ENCODE data around the gene COMT. TPM values are rescaled to one million over a fixed set of nuclear protein-coding genes. Genes with fewer than 3 reads are reported as not detected.

COMT gene
- total and polyA plus RNA-seq, 9 of the 15 experiments (the other 6 are each of a cell fraction or from before 2014, with no cell fraction given): 12.5 to 351 (median 155) TPM

DNA sequence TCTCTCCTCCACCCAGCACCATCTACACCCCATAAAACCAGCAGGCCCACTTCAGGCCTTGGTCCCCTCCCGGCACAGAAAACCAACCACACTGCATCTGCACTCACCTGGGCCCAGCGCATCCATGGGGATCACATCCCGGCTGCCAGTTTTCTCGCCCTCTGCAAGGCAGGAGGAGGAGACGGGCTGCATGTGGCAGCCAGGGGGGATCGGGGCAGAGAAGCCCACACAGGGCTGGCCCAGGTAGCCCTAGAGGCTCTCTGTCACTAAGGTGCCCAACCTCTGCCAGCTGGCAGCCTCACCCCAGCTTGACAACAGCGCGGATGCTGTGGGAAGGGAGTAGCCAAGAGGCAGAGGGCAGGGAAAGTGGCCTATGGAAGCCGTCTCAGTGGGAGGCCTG, 30.7 kb downstream of the COMT start:
- no peaks in the 10 kb centered on the region for H3K79me2 ChIP-seq (ENCODE audit: control insufficient read depth, insufficient read depth, low read length)
- ChIA-PET POLR2A (interaction anchor here (0.8 to 13.7 kb wide), 15 partner anchors 12 to 256 kb away, joined by 3 to 115 read pairs (median 4); partner anchors contain the start of genes DGCR8, RANBP1, TANGO2 and TRMT2A), CTCF (ENCODE audit: low intra/inter-chr PET ratio) (interaction anchor here (1.1 to 4.2 kb wide), 4 partner anchors 40 to 158 kb away, joined by 3 to 109 read pairs (median 55); partner anchors contain the start of gene ZDHHC8)
- FAIRE-seq: no peak
- H3K9me1 ChIP-seq (ENCODE audit: control insufficient read depth, insufficient read depth, low read length): peaks cover 21% of the 10 kb centered on the region
- no peak overlapping the region for H3K4me2 ChIP-seq (ENCODE audit: insufficient read depth, low read length)
- no peak overlapping the region for H3K27ac ChIP-seq (ENCODE audit: extremely low read depth, low read depth, low read length)
- intact Hi-C loops (cut with micrococcal nuclease): loop anchor here (10.0 kb wide), 2 partner anchors 263 to 323 kb away; no protein-coding TSS in a partner anchor
- no peaks in the 10 kb centered on the region for H3K9me3 ChIP-seq (replicated peaks; ENCODE audit: control insufficient read depth, insufficient read depth, low read depth, low read length)
- H3K4me3 ChIP-seq: no peak overlapping the region
- no peak overlapping the region for H2AFZ ChIP-seq (ENCODE audit: low read depth, low read length)
- peaks cover 56% of the 10 kb centered on the region; the same call in 2 of the 3 replicates for H3K36me3 ChIP-seq (ENCODE audit: control insufficient read depth, insufficient read depth, low read length)
- in situ Hi-C loops (cut with MboI): loop anchor here (5.0 kb wide), 3 partner anchors 40 to 155 kb away; no protein-coding TSS in a partner anchor
- peaks cover 46% of the 10 kb centered on the region for H4K20me1 ChIP-seq (replicated peaks; ENCODE audit: control insufficient read depth, insufficient read depth, low read length)
- no peak for ATAC-seq
- 94% methylated on average over 9 of the region's 9 CpGs for WGBS (ENCODE audit: insufficient coverage, low coverage, missing lambda C conversion rate)
- DNase-seq (ENCODE audit: extremely low read depth in 1 of 4, low spot score in 3 of 4): no peak
- H3K9ac ChIP-seq (ENCODE audit: insufficient read depth in 1 of 2, low read depth in 2 of 2, low read length in 2 of 2): peak overlapping the region in 1 of 2 experiments; percentile 59; a peak in 2 of 4 replicates
- no TSS peak for BruUV-seq (replicated peaks)
- peaks cover 18 to 86% of the 10 kb centered on the region in 2 experiments for H3K4me1 ChIP-seq (replicated peaks in 1 of 2; ENCODE audit: control insufficient read depth in 2 of 2, insufficient read depth in 2 of 2, low read length in 2 of 2)
- no peaks in the 10 kb centered on the region for H3K27me3 ChIP-seq (ENCODE audit: control insufficient read depth in 2 of 2, insufficient read depth in 2 of 2, low read length in 2 of 2)
- TF ChIP-seq, protein P1, sequence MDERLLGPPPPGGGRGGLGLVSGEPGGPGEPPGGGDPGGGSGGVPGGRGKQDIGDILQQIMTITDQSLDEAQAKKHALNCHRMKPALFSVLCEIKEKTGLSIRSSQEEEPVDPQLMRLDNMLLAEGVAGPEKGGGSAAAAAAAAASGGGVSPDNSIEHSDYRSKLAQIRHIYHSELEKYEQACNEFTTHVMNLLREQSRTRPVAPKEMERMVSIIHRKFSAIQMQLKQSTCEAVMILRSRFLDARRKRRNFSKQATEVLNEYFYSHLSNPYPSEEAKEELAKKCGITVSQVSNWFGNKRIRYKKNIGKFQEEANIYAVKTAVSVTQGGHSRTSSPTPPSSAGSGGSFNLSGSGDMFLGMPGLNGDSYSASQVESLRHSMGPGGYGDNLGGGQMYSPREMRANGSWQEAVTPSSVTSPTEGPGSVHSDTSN (CRISPR knock-in tag; IDR thresholded peaks at IDR 0.05; ENCODE audit: low read depth): 0 out of 2 replicates have a peak, but pooled peaks have one; percentile 30
- TF ChIP-seq, protein P1 (tag; conservative IDR thresholded peaks at IDR 0.05; ENCODE audit: low read depth): no peak
- no peak for TF ChIP-seq EP400 (IDR thresholded peaks at IDR 0.05)
- no peak for TF ChIP-seq SRSF9 (IDR thresholded peaks at IDR 0.05; ENCODE audit: borderline replicate concordance, low read depth, low read length)
- TF ChIP-seq ZNF766 (CRISPR knock-in tag; conservative IDR thresholded peaks at IDR 0.05): no peak
- TF ChIP-seq, protein P2, sequence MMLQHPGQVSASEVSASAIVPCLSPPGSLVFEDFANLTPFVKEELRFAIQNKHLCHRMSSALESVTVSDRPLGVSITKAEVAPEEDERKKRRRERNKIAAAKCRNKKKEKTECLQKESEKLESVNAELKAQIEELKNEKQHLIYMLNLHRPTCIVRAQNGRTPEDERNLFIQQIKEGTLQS (IDR thresholded peaks at IDR 0.05): no peak
- TF ChIP-seq, protein P2 (CRISPR knock-in tag; conservative IDR thresholded peaks at IDR 0.05): no peak
- no peak for TF ChIP-seq ELF2 (CRISPR knock-in tag; IDR thresholded peaks at IDR 0.05)
- no peak for TF ChIP-seq NFIX (CRISPR knock-in tag; IDR thresholded peaks at IDR 0.05; ENCODE audit: low read depth)
- TF ChIP-seq, protein P3, sequence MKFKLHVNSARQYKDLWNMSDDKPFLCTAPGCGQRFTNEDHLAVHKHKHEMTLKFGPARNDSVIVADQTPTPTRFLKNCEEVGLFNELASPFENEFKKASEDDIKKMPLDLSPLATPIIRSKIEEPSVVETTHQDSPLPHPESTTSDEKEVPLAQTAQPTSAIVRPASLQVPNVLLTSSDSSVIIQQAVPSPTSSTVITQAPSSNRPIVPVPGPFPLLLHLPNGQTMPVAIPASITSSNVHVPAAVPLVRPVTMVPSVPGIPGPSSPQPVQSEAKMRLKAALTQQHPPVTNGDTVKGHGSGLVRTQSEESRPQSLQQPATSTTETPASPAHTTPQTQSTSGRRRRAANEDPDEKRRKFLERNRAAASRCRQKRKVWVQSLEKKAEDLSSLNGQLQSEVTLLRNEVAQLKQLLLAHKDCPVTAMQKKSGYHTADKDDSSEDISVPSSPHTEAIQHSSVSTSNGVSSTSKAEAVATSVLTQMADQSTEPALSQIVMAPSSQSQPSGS (CRISPR knock-in tag; IDR thresholded peaks at IDR 0.05): no peak
- TF ChIP-seq ZNF707 (CRISPR knock-in tag; conservative IDR thresholded peaks at IDR 0.05): no peak
- TF ChIP-seq, protein P4, sequence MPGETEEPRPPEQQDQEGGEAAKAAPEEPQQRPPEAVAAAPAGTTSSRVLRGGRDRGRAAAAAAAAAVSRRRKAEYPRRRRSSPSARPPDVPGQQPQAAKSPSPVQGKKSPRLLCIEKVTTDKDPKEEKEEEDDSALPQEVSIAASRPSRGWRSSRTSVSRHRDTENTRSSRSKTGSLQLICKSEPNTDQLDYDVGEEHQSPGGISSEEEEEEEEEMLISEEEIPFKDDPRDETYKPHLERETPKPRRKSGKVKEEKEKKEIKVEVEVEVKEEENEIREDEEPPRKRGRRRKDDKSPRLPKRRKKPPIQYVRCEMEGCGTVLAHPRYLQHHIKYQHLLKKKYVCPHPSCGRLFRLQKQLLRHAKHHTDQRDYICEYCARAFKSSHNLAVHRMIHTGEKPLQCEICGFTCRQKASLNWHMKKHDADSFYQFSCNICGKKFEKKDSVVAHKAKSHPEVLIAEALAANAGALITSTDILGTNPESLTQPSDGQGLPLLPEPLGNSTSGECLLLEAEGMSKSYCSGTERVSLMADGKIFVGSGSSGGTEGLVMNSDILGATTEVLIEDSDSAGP (CRISPR knock-in tag; IDR thresholded peaks at IDR 0.05): no peak
- TF ChIP-seq ATF1 (CRISPR knock-in tag; IDR thresholded peaks at IDR 0.05): 0 out of 2 replicates have a peak, but pooled peaks have one; percentile 42
- TF ChIP-seq ATF1 (tag; IDR thresholded peaks at IDR 0.05): no peak
- peak; percentile 66; the same call in 1 of the 2 replicates for TF ChIP-seq TAF15 (IDR thresholded peaks at IDR 0.05; ENCODE audit: low read depth, low read length)
